ENCODE measurements around the gene GDI2. TPM values are rescaled to one million over a fixed set of nuclear protein-coding genes. Genes with fewer than 3 reads are reported as not detected.

Gene GDI2
- total RNA-seq, 2 experiments from 2014 or later: 265 to 292 TPM

DNA sequence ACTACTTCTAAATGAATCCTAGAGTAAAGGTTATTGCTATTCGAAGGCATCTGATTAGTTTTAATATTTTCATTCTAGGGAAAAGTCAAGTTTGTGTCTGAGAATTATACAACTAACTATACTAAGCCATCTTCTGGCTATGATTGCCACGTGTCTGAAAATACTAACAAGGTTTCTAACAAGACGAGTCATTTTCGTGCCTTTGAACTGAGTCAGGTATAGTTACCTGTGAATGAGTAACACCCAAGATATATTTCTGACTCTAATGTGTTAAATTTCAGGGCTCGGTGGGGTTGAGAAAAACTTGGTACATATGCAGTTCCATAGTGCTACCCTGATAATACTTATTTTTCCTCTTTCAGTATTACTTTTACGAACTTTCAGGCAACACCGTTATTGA, 93.1 kb downstream of the GDI2 start:
- peaks cover 28% of the 10 kb centered on the region for H3K4me1 ChIP-seq (ENCODE audit: insufficient read depth, low read length, poor library complexity, severe bottlenecking)
- H2AFZ ChIP-seq (ENCODE audit: low read length): no peak overlapping the region
- H3K36me3 ChIP-seq (ENCODE audit: insufficient read depth, low read length): peaks cover 72% of the 10 kb centered on the region
- intact Hi-C loops (cut with micrococcal nuclease; ENCODE audit: unreplicated experiment): no loop called here
- ChIA-PET POLR2A (interaction anchor here (1.0 to 1.3 kb wide), 2 partner anchors 15 to 17 kb away, joined by 3 to 4 read pairs; no protein-coding TSS in a partner anchor), CTCF (ENCODE audit: unreplicated experiment) (no interaction called here)
- H3K27ac ChIP-seq (ENCODE audit: low read depth, low read length, poor library complexity, severe bottlenecking): no peak overlapping the region
- H3K4me2 ChIP-seq (ENCODE audit: low read length): no peak overlapping the region
- peaks cover 75% of the 10 kb centered on the region for H3K79me2 ChIP-seq (ENCODE audit: insufficient read depth, low read depth, low read length)
- H4K20me1 ChIP-seq (ENCODE audit: insufficient read depth, low read length): peaks cover 11% of the 10 kb centered on the region; the same call in 1 of the 2 replicates
- H3K4me3 ChIP-seq (ENCODE audit: low read depth, low read length, poor library complexity, severe bottlenecking): no peak overlapping the region
- no peak for DNase-seq (ENCODE audit: low spot score)
- H3K9me2 ChIP-seq (ENCODE audit: insufficient read depth, low read length): no peaks in the 10 kb centered on the region
- BruUV-seq (replicated peaks): no TSS peak
- TF ChIP-seq EZH2phosphoT487 (IDR thresholded peaks at IDR 0.05; ENCODE audit: borderline replicate concordance, low read depth, low read length): no peak
- TF ChIP-seq CTCF (conservative IDR thresholded peaks at IDR 0.05; ENCODE audit: low read length): no peak
- H3K9me3 ChIP-seq (ENCODE audit: low read length): no peaks in the 10 kb centered on the region

- H3K9me3 ChIP-seq (ENCODE audit: low read length): no peaks in the 10 kb centered on the region
Measured at GRCh38 chr10:5719546-5719945, 93.7 kb downstream of the GDI2 start.

More at GRCh38 chr10:5719546-5719945, 93.7 kb downstream of the GDI2 start:
- H2AFZ ChIP-seq (ENCODE audit: low read length): no peak overlapping the region
- peaks cover 82% of the 10 kb centered on the region for H3K79me2 ChIP-seq (ENCODE audit: insufficient read depth, low read depth, low read length)
- H3K27ac ChIP-seq (ENCODE audit: low read depth, low read length, poor library complexity, severe bottlenecking): no peak overlapping the region
- peaks cover 11% of the 10 kb centered on the region; the same call in 1 of the 2 replicates for H4K20me1 ChIP-seq (ENCODE audit: insufficient read depth, low read length)
- no peaks in the 10 kb centered on the region for H3K9me2 ChIP-seq (ENCODE audit: insufficient read depth, low read length)
- POLR2A ChIA-PET: interaction anchor here (3.3 kb wide), 1 partner anchor 125 kb away, joined by 12 read pairs; no protein-coding TSS in a partner anchor
- CTCF ChIA-PET (ENCODE audit: unreplicated experiment): no interaction called here
- peaks cover 34% of the 10 kb centered on the region for H3K4me1 ChIP-seq (ENCODE audit: insufficient read depth, low read length, poor library complexity, severe bottlenecking)
- no TSS peak for BruUV-seq (replicated peaks)
- intact Hi-C loops (cut with micrococcal nuclease; ENCODE audit: unreplicated experiment): no loop called here
- peaks cover 69% of the 10 kb centered on the region for H3K36me3 ChIP-seq (ENCODE audit: insufficient read depth, low read length)
- no peak for DNase-seq (ENCODE audit: low spot score)
- H3K4me3 ChIP-seq (ENCODE audit: low read depth, low read length, poor library complexity, severe bottlenecking): no peak overlapping the region
- no peak overlapping the region for H3K4me2 ChIP-seq (ENCODE audit: low read length)
- TF ChIP-seq CTCF (conservative IDR thresholded peaks at IDR 0.05; ENCODE audit: low read length) (no peak), EZH2phosphoT487 (IDR thresholded peaks at IDR 0.05; ENCODE audit: borderline replicate concordance, low read depth, low read length) (no peak)

Other genes with a start within 250 kb of the GDI2 start
- 23.2 and 25.6 TPM in 2 replicates for gene ASB13, start 146.8 kb downstream of the GDI2 start, total RNA-seq (2014; rRNA removed; shearing (Covaris generic))
- 90.4 and 108 TPM in 2 replicates for gene ASB13, start 146.8 kb downstream of the GDI2 start, total RNA-seq (2022)
- gene TASOR2, start 128.6 kb downstream of the GDI2 start, total RNA-seq (2014; rRNA removed; shearing (Covaris generic)): 103 and 113 TPM in 2 replicates
- gene TASOR2, start 128.6 kb downstream of the GDI2 start, total RNA-seq (2022): 116 and 127 TPM in 2 replicates
- 7.9 and 15.2 TPM in 2 replicates for gene ANKRD16, start 76.5 kb upstream of the GDI2 start, total RNA-seq (2014; rRNA removed; shearing (Covaris generic))
- 12.0 and 15.0 TPM in 2 replicates for gene ANKRD16, start 76.5 kb upstream of the GDI2 start, total RNA-seq (2022)
- gene FBH1, start 76.8 kb upstream of the GDI2 start, total RNA-seq (2014; rRNA removed; shearing (Covaris generic)): 61.9 and 65.6 TPM in 2 replicates
- gene FBH1, start 76.8 kb upstream of the GDI2 start, total RNA-seq (2022): 58.1 and 67.4 TPM in 2 replicates
- 5.5 and 14.5 TPM in 2 replicates for gene IL15RA, start 164.1 kb upstream of the GDI2 start, total RNA-seq (2014; rRNA removed; shearing (Covaris generic))
- 5.9 and 7.6 TPM in 2 replicates for gene IL15RA, start 164.1 kb upstream of the GDI2 start, total RNA-seq (2022)
- 24.0 and 24.3 TPM in 2 replicates for gene IL2RA, start 248.9 kb upstream of the GDI2 start, total RNA-seq (2014; rRNA removed; shearing (Covaris generic))
- gene IL2RA, start 248.9 kb upstream of the GDI2 start, total RNA-seq (2022): 22.3 and 27.5 TPM in 2 replicates

All from OCI-LY7 (cell line).